Choroid plexus epithelial cell (primary cell): ENCODE data around the gene ANKH.

Source experiments
- DNase-seq: peaks from one replicate; pipeline ENCODE4 v3.0.0-alpha.2; 2010; ENCODE audit warnings: low read depth
- H3K4me3 ChIP-seq: 2 replicates; pipeline ENCODE4 v1.5.1; 2011; ENCODE audit warnings: low read depth, mild to moderate bottlenecking, control low read depth, low read length, moderate library complexity
- CTCF ChIP-seq: conservative IDR thresholded peaks from 2 replicates; pipeline ENCODE4 v1.5.1; 2011; ENCODE audit warnings: low read depth, mild to moderate bottlenecking, control low read depth, inconsistent platforms, low read length, moderate library complexity

The ANKH gene

GRCh38 chr5:14790220-14790619 is 81.4 kb downstream of the ANKH start:
- no peak overlapping the region for H3K4me3 ChIP-seq

DNA sequence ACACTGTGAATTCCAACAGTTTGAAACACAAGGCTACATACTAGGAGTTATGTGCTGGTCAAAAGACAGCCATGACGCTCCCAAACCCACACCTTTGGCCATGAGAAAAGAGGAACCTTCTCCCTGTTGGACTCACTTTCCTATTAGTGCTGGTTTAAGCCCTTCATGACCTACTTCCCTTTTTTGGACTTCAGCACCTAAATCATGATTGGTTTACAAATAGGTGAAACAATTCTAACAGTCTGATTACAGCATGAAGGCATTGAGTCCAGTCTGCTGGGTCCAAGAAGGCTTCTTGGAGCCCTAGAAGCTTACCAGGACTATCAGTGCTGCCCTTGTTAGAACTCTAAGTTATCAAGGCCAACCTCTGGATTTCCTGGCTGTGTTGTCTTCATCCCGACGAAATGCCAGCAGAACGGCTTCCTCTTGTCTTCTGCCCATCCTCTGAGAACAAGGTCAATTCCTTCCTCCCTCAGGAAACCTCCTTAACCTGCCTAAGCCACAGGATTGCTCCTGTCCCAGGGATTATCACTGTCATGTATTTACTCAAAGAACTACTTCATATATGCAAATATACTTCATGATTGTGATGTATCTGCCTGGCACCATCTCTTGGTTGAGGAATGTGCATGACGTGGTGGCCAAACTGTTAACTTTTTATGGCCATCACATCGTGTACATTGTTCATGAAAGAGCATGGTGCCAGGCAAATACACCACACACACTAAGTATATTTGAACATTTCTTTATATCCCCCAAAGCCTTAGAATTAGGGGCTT is 83.6 kb downstream of the ANKH start:
- TF ChIP-seq CTCF: no peak
- DNase-seq: no peak
- no peak overlapping the region for H3K4me3 ChIP-seq

More at GRCh38 chr5:14790220-14790619, 81.4 kb downstream of the ANKH start:
- DNase-seq: peak; percentile 50
- no peak for TF ChIP-seq CTCF

DNA sequence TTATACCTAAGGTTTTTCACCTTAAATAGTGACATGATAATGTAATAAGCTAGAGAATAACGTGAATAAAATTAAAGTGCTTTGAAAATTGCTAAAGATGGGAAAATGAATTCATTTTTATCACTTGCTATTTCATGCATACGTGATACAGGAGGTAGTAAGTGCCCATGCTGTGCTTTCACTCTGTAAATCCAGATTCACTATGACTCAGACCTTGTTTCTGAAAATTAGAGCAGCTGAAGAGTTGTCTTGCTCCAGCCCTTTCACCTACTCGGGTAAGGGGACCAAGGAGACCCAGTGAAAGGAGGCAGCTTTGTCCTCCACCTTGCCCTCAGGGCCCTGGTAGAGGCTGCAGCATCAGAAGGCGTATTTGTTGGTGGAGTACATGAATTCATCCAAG is 87.9 kb downstream of the ANKH start:
- H3K4me3 ChIP-seq: no peak overlapping the region
- TF ChIP-seq CTCF: no peak
- peak; percentile 14 for DNase-seq

DNA sequence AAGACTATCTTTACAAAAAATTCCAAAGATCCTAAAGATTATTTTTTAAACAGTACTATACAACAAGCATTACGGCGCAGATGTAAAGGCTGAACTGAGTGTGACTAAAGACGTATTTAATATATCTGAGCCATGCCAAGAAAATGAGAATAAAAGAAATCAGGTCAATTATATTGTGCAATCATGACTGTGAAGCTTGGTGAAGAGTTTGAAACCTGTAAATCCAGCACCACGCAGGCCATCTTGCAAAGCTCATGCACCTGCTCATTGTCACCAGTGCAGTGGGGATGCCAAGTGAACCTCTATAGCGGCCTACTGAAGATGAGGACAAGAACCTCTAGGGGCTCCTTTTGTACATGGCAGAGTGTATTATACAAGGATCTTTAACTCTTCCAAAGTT is 89.0 kb downstream of the ANKH start:
- no peak for TF ChIP-seq CTCF
- DNase-seq: no peak

GRCh38 chr5:14781106-14781505 is 90.5 kb downstream of the ANKH start:
- DNase-seq: peak; percentile 32
- TF ChIP-seq CTCF: no peak

More for the DNA sequence above, 89.0 kb downstream of the ANKH start:
- no peak overlapping the region for H3K4me3 ChIP-seq

DNA sequence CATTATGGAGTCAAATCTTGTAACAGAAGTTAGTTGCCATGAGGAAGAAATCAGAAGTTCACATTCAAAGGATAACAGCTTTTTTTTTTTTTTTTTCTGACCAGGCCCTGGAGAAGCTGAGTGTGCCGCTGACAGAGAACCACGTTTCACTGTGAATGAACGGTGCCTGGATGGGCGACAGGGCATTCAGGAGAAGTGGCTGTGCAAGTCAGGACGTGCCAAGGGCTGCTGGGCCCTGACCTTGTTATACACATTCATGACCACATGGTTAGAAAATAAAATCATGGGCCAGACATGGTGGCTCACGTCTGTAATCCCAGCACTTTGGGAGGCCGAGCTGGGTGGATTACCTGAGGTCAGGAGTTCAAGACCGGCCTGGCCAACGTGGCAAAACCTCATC is 91.6 kb downstream of the ANKH start:
- no peak for TF ChIP-seq CTCF
- no peak for DNase-seq
- H3K4me3 ChIP-seq: no peak overlapping the region

More at GRCh38 chr5:14781106-14781505, 90.5 kb downstream of the ANKH start:
- H3K4me3 ChIP-seq: no peak overlapping the region

DNA sequence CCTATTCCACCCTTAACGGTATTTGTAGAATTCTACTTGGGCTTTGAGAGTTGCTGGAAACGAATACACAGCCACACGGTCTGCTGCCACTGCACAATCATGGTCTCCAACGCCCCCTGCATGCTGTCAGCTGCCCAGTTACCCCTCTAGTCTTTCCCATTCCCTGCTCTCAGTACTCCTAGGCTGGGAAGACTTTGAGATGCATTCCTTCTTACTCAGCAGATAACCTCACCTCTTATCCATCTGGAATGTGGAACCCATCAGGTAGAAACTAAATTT is 92.8 kb downstream of the ANKH start:
- no peak overlapping the region for H3K4me3 ChIP-seq
- TF ChIP-seq CTCF: no peak

More for the DNA sequence above, 92.8 kb downstream of the ANKH start:
- DNase-seq: no peak
